ENCODE results near the gene SLC44A3.

Gene SLC44A3

DNA sequence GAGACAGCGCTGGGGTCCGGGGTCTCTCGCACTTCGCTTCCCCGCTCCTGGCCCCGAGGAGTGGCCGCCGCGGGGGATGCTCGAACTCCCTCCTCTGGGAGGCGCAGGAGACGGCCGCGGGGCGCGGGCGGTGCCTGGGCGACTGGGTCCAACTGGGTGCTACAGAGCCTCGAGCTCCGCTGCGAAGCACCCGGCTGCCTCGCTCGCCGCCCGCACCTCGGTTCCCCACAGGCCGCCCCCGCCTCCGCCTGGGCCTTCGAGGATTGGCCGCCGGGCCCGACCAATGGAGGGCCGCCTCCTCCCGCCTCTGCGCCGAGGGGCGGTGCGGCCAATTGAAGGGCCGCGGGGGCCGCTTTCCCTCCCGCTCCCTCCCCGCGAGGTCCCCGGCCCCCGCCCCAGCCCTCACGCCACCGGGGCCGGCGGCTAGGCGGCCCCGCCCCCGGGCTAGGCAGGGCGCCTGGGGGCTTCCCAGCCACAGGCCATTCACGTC is 106.8 kb downstream of the SLC44A3 start, which contains the start of gene CNN3 (continued):
- TF ChIP-seq, protein P1, sequence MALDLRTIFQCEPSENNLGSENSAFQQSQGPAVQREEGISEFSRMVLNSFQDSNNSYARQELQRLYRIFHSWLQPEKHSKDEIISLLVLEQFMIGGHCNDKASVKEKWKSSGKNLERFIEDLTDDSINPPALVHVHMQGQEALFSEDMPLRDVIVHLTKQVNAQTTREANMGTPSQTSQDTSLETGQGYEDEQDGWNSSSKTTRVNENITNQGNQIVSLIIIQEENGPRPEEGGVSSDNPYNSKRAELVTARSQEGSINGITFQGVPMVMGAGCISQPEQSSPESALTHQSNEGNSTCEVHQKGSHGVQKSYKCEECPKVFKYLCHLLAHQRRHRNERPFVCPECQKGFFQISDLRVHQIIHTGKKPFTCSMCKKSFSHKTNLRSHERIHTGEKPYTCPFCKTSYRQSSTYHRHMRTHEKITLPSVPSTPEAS (tag by site-specific recombination; IDR thresholded peaks at IDR 0.05): 0 out of 2 replicates have a peak, but pooled peaks have one; percentile 31
- TF ChIP-seq ZBTB48 (tag by site-specific recombination; IDR thresholded peaks at IDR 0.05) (no peak), HOXD13 (CRISPR knock-in tag; IDR thresholded peaks at IDR 0.05; ENCODE audit: borderline replicate concordance) (no peak), HOXC10 (CRISPR knock-in tag; IDR thresholded peaks at IDR 0.05) (no peak), ZNF2 (tag by site-specific recombination; IDR thresholded peaks at IDR 0.05) (peak; percentile 74; the same call in 1 of the 2 replicates), MEIS1 (CRISPR knock-in tag; IDR thresholded peaks at IDR 0.05; ENCODE audit: borderline replicate concordance) (no peak), GLIS2 (tag by site-specific recombination; IDR thresholded peaks at IDR 0.05) (peak; percentile 86), ZNF184 (tag by site-specific recombination; IDR thresholded peaks at IDR 0.05) (no peak), TCF7L2 (IDR thresholded peaks at IDR 0.05; ENCODE audit: borderline replicate concordance, low read depth, low read length) (0 out of 2 replicates have a peak, but pooled peaks have one; percentile 20), ZBTB8A (tag by site-specific recombination; IDR thresholded peaks at IDR 0.05) (peak; percentile 71), ZNF600 (tag by site-specific recombination; IDR thresholded peaks at IDR 0.05) (peak; percentile 7), SETDB1 (IDR thresholded peaks at IDR 0.05; ENCODE audit: insufficient read length, low read length) (no peak), ZBTB20 (tag by site-specific recombination; IDR thresholded peaks at IDR 0.05) (no peak), ZNF221 (tag by site-specific recombination; IDR thresholded peaks at IDR 0.05; ENCODE audit: borderline replicate concordance) (no peak), ZNF248 (tag by site-specific recombination; IDR thresholded peaks at IDR 0.05) (no peak), ZNF341 (tag by site-specific recombination; IDR thresholded peaks at IDR 0.05; ENCODE audit: low read depth) (peak; percentile 77), ZNF747 (tag by site-specific recombination; IDR thresholded peaks at IDR 0.05) (no peak), MYNN (tag by site-specific recombination; IDR thresholded peaks at IDR 0.05; ENCODE audit: borderline replicate concordance) (no peak)
- TF ChIP-seq, protein P2, sequence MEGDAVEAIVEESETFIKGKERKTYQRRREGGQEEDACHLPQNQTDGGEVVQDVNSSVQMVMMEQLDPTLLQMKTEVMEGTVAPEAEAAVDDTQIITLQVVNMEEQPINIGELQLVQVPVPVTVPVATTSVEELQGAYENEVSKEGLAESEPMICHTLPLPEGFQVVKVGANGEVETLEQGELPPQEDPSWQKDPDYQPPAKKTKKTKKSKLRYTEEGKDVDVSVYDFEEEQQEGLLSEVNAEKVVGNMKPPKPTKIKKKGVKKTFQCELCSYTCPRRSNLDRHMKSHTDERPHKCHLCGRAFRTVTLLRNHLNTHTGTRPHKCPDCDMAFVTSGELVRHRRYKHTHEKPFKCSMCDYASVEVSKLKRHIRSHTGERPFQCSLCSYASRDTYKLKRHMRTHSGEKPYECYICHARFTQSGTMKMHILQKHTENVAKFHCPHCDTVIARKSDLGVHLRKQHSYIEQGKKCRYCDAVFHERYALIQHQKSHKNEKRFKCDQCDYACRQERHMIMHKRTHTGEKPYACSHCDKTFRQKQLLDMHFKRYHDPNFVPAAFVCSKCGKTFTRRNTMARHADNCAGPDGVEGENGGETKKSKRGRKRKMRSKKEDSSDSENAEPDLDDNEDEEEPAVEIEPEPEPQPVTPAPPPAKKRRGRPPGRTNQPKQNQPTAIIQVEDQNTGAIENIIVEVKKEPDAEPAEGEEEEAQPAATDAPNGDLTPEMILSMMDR (tag by site-specific recombination; IDR thresholded peaks at IDR 0.05): no peak; the same call in 1 of the 2 replicates
- TF ChIP-seq, protein P3, sequence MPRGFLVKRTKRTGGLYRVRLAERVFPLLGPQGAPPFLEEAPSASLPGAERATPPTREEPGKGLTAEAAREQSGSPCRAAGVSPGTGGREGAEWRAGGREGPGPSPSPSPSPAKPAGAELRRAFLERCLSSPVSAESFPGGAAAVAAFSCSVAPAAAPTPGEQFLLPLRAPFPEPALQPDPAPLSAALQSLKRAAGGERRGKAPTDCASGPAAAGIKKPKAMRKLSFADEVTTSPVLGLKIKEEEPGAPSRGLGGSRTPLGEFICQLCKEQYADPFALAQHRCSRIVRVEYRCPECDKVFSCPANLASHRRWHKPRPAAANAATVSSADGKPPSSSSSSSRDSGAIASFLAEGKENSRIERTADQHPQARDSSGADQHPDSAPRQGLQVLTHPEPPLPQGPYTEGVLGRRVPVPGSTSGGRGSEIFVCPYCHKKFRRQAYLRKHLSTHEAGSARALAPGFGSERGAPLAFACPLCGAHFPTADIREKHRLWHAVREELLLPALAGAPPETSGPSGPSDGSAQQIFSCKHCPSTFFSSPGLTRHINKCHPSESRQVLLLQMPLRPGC (tag by site-specific recombination; IDR thresholded peaks at IDR 0.05): 0 out of 2 replicates have a peak, but pooled peaks have one; percentile 54
- TF ChIP-seq, protein P4, sequence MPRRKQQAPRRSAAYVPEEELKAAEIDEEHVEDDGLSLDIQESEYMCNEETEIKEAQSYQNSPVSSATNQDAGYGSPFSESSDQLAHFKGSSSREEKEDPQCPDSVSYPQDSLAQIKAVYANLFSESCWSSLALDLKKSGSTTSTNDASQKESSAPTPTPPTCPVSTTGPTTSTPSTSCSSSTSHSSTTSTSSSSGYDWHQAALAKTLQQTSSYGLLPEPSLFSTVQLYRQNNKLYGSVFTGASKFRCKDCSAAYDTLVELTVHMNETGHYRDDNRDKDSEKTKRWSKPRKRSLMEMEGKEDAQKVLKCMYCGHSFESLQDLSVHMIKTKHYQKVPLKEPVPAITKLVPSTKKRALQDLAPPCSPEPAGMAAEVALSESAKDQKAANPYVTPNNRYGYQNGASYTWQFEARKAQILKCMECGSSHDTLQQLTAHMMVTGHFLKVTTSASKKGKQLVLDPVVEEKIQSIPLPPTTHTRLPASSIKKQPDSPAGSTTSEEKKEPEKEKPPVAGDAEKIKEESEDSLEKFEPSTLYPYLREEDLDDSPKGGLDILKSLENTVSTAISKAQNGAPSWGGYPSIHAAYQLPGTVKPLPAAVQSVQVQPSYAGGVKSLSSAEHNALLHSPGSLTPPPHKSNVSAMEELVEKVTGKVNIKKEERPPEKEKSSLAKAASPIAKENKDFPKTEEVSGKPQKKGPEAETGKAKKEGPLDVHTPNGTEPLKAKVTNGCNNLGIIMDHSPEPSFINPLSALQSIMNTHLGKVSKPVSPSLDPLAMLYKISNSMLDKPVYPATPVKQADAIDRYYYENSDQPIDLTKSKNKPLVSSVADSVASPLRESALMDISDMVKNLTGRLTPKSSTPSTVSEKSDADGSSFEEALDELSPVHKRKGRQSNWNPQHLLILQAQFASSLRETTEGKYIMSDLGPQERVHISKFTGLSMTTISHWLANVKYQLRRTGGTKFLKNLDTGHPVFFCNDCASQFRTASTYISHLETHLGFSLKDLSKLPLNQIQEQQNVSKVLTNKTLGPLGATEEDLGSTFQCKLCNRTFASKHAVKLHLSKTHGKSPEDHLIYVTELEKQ (tag by site-specific recombination; IDR thresholded peaks at IDR 0.05; ENCODE audit: borderline replicate concordance): no peak
- TF ChIP-seq, protein P5, sequence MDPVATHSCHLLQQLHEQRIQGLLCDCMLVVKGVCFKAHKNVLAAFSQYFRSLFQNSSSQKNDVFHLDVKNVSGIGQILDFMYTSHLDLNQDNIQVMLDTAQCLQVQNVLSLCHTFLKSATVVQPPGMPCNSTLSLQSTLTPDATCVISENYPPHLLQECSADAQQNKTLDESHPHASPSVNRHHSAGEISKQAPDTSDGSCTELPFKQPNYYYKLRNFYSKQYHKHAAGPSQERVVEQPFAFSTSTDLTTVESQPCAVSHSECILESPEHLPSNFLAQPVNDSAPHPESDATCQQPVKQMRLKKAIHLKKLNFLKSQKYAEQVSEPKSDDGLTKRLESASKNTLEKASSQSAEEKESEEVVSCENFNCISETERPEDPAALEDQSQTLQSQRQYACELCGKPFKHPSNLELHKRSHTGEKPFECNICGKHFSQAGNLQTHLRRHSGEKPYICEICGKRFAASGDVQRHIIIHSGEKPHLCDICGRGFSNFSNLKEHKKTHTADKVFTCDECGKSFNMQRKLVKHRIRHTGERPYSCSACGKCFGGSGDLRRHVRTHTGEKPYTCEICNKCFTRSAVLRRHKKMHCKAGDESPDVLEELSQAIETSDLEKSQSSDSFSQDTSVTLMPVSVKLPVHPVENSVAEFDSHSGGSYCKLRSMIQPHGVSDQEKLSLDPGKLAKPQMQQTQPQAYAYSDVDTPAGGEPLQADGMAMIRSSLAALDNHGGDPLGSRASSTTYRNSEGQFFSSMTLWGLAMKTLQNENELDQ (tag by site-specific recombination; IDR thresholded peaks at IDR 0.05; ENCODE audit: low read depth): no peak
- TF ChIP-seq, protein P6, sequence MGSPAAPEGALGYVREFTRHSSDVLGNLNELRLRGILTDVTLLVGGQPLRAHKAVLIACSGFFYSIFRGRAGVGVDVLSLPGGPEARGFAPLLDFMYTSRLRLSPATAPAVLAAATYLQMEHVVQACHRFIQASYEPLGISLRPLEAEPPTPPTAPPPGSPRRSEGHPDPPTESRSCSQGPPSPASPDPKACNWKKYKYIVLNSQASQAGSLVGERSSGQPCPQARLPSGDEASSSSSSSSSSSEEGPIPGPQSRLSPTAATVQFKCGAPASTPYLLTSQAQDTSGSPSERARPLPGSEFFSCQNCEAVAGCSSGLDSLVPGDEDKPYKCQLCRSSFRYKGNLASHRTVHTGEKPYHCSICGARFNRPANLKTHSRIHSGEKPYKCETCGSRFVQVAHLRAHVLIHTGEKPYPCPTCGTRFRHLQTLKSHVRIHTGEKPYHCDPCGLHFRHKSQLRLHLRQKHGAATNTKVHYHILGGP (tag by site-specific recombination; IDR thresholded peaks at IDR 0.05): no peak
- TF ChIP-seq, protein P7, sequence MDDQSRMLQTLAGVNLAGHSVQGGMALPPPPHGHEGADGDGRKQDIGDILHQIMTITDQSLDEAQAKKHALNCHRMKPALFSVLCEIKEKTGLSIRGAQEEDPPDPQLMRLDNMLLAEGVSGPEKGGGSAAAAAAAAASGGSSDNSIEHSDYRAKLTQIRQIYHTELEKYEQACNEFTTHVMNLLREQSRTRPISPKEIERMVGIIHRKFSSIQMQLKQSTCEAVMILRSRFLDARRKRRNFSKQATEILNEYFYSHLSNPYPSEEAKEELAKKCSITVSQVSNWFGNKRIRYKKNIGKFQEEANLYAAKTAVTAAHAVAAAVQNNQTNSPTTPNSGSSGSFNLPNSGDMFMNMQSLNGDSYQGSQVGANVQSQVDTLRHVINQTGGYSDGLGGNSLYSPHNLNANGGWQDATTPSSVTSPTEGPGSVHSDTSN (CRISPR knock-in tag; IDR thresholded peaks at IDR 0.05): 0 out of 2 replicates have a peak, but pooled peaks have one; percentile 21
- TF ChIP-seq, protein P8, sequence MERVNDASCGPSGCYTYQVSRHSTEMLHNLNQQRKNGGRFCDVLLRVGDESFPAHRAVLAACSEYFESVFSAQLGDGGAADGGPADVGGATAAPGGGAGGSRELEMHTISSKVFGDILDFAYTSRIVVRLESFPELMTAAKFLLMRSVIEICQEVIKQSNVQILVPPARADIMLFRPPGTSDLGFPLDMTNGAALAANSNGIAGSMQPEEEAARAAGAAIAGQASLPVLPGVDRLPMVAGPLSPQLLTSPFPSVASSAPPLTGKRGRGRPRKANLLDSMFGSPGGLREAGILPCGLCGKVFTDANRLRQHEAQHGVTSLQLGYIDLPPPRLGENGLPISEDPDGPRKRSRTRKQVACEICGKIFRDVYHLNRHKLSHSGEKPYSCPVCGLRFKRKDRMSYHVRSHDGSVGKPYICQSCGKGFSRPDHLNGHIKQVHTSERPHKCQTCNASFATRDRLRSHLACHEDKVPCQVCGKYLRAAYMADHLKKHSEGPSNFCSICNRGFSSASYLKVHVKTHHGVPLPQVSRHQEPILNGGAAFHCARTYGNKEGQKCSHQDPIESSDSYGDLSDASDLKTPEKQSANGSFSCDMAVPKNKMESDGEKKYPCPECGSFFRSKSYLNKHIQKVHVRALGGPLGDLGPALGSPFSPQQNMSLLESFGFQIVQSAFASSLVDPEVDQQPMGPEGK (tag by site-specific recombination; IDR thresholded peaks at IDR 0.05): peak; percentile 88
